Stimulated activated naive CD8-positive, alpha-beta T cell treated with anti-CD3 and anti-CD28 coated beads, Interleukin-15, amount 100 ng/mL, for 72 hours (primary cell): ENCODE data around the gene OSBPL9.

Experiments used
- ATAC-seq: fragments of 150-1000 bp; cut with Tn5 transposase; 2 replicates; pipeline ENCODE4 v1.10.0; 2021; ENCODE audit warnings: mild to moderate bottlenecking, moderate library complexity
- DNase-seq, 2 donors: peaks; one replicate each; pipeline ENCODE4 v3.0.0; 2021 to 2022
- H3K27ac Mint-ChIP-seq, 2 donors: one replicate each; pipeline ENCODE4 v1.8.0; 2022; ENCODE audit warnings: mild to moderate bottlenecking in 2 of 2, mixed read lengths in 2 of 2, moderate library complexity in 2 of 2
- H3K27me3 Mint-ChIP-seq: one replicate; pipeline ENCODE4 v1.8.0; 2022; ENCODE audit warnings: mixed read lengths
- H3K4me1 Mint-ChIP-seq: one replicate; pipeline ENCODE4 v1.8.0; 2022; ENCODE audit warnings: mild to moderate bottlenecking, mixed read lengths
- H3K4me3 Mint-ChIP-seq, 2 donors: one replicate each; pipeline ENCODE4 v1.8.0; 2022; ENCODE audit warnings: mild to moderate bottlenecking in 2 of 2, mixed read lengths in 2 of 2, moderate library complexity in 1 of 2
- H3K9me3 Mint-ChIP-seq, 2 donors: one replicate each; pipeline ENCODE4 v1.8.0; 2022; ENCODE audit warnings: mixed read lengths in 2 of 2

OSBPL9 gene

DNA sequence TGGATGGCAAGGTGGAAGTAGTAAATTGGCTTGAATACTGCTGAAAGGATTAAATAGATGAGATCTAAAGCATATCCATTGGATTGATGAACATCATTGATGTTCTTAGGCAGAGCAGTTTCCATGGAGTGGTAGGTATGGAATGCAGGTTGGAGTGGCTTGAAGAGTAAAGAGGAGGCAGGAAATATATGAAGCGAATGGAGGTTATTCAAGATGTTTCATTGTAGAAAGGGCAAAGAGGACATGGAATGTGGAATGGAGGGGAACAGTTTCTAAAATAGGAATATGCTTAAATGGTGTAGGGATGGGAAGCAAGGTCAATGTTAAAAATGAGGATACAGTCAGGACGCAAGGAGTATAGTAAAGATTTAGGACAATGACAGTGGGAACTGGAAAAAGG, 6.1 kb downstream of the OSBPL9 start:
- no peaks in the 10 kb centered on the region for H3K9me3 Mint-ChIP-seq
- no peak for DNase-seq
- peak overlapping the region in 1 of 2 donors; percentile 40 for H3K27ac Mint-ChIP-seq
- H3K4me1 Mint-ChIP-seq: peaks cover 38% of the 10 kb centered on the region
- no peak overlapping the region for H3K4me3 Mint-ChIP-seq
- H3K27me3 Mint-ChIP-seq: no peaks in the 10 kb centered on the region
- ATAC-seq: no peak

DNA sequence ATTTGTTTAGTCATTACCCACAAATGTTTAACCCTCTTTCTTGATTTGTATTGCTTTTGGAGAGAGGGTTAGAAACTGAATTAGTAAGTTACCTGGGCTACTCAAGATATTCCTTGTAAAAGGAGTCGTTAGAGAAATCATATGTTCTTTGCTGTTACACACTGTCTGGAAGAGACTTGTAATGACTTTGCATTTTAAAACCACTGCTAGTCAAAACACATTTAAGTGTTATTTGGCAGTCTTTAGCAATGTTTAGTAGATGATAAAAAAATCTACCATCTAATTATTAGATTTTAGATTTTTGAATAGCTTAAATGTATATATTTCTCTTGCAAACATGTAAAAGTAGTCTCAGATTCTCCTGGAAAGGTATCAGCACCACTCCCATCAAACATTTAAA, 6.6 kb downstream of the OSBPL9 start:
- Mint-ChIP-seq H3K27me3 (no peaks in the 10 kb centered on the region), H3K27ac (no peak overlapping the region), H3K9me3 (no peaks in the 10 kb centered on the region), H3K4me1 (peaks cover 34% of the 10 kb centered on the region), H3K4me3 (no peak overlapping the region)
- DNase-seq: no peak
- no peak for ATAC-seq

DNA sequence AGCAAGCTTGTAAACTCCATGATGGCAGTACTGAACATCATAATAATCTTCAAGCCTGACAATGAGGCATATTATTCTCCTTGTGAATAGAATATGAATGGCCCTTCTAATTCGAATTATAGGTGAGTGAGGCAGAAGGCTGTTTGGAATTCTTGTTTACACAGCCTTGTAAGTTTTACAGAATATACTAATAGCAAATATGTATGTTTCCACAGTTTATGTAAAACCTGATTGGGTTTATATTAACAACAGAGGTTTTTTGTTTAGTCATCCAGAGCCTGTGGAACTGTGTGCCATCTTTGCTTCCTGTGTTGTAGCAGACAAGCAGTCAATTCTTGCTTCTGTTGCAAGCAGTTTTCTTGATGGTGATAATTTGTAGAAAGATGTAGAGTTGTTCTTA, 8.0 kb downstream of the OSBPL9 start:
- DNase-seq (no peak), ATAC-seq (no peak)
- no peak overlapping the region for H3K27ac Mint-ChIP-seq
- H3K9me3 Mint-ChIP-seq: no peaks in the 10 kb centered on the region
- no peak overlapping the region for H3K4me3 Mint-ChIP-seq
- H3K27me3 Mint-ChIP-seq: no peaks in the 10 kb centered on the region
- peaks cover 38% of the 10 kb centered on the region for H3K4me1 Mint-ChIP-seq

DNA sequence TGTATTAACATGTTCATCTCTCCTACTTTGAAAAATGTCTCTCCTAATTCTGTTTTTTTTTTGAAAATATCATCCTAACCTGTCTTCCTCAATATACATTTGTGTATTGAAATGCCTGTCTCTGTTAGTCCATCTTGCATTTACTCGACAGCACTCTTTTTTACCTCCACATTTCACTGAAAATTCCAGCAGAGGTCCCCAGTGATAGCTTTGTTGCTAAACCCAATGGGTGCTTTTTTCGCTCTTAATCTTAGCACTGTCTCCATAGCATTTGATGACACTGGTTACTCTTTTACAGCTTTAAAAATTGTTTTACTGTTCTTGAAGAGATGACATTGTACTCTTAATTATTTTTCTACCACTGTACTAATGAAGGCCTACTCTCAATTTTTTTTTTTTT, 10.8 kb downstream of the OSBPL9 start:
- H3K27me3 Mint-ChIP-seq: no peaks in the 10 kb centered on the region
- no peak overlapping the region for H3K4me3 Mint-ChIP-seq
- peaks cover 25% of the 10 kb centered on the region for H3K4me1 Mint-ChIP-seq
- no peak for DNase-seq
- no peak overlapping the region for H3K27ac Mint-ChIP-seq
- ATAC-seq: no peak
- H3K9me3 Mint-ChIP-seq: no peaks in the 10 kb centered on the region

DNA sequence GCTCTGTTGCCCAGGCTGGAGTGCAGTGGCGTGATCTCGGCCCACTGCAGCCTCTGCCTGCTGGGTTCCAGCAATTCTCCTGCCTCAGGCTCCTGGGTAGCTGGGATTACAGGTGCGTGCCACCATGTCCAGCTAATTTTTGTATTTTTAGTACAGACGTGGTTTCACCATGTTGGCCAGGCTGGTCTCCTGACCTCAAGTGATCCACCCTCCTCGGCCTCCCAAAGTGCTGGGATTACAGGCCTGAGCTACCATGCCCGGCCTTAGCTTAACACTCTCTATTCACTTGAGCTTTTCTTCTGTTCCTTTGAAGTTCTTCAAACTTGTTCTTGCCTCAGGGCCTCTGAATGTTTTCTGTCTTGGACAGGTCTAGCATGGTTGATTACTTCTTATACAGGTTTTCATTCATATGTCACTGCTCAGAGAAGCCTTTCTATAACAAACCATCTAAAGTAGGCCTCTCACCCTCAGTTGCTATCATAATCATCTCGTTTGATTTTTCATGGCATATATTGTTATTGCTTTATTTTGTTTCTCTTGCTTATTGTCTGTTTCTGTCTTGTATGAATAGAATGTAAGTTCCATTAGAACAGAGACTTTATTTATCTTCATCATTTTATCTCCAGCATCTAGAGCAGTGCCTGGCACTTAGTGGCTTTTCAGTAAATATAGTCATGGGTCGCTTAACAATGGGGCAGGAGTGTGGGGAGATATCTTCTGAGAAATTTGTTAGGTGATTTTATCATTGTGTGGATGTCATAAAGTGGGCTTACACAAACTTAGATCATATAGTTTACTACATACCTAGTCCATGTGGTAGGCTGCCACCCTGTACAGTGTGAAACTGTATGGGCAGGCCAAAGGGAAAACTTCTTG, 12.1 kb downstream of the OSBPL9 start:
- no peaks in the 10 kb centered on the region for H3K27me3 Mint-ChIP-seq
- H3K9me3 Mint-ChIP-seq: no peaks in the 10 kb centered on the region
- no peak for ATAC-seq
- no peak overlapping the region for H3K4me3 Mint-ChIP-seq
- peaks cover 19% of the 10 kb centered on the region for H3K4me1 Mint-ChIP-seq
- no peak for DNase-seq
- no peak overlapping the region for H3K27ac Mint-ChIP-seq

DNA sequence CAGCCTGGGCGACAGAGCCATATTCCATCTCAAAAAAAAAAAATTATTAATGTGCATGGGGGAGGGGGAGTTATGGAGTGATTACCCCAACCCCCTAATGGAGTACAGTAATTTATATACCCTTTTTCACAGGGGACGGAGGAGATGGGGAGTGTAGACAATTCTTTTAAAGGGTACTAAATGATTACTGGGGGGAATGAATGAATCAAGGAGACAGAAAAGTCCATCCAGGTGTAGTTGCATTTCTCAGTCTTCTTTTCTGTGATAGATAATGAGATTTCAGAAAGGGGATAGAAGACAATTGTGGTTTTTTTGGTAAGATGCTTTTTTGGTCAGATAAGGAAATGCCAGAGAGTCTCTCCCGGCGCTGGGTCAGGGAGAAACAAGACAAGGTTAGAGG, 13.0 kb downstream of the OSBPL9 start:
- no peak for DNase-seq
- Mint-ChIP-seq H3K27ac (no peak overlapping the region), H3K4me3 (no peak overlapping the region), H3K4me1 (peaks cover 29% of the 10 kb centered on the region), H3K27me3 (no peaks in the 10 kb centered on the region), H3K9me3 (no peaks in the 10 kb centered on the region)
- no peak for ATAC-seq

DNA sequence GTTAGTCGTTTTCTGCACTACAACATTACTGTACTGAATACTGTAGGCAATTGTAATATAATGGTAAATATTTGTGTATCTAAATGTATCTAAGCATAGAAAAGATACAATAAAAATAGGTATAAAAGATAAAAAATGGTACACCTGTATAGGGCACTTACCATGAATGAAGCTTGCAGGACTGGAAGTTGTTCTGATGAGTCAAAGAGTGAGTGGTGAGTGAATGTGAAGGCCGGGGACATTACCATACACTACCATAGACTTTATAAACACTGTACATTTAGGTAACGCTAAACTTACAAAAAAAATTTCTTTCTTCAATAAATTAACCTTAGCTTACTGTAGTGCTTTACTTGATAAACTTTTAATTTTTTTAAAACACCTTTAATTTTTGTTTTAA, 13.5 kb downstream of the OSBPL9 start:
- H3K27me3 Mint-ChIP-seq: no peaks in the 10 kb centered on the region
- ATAC-seq: no peak

DNA sequence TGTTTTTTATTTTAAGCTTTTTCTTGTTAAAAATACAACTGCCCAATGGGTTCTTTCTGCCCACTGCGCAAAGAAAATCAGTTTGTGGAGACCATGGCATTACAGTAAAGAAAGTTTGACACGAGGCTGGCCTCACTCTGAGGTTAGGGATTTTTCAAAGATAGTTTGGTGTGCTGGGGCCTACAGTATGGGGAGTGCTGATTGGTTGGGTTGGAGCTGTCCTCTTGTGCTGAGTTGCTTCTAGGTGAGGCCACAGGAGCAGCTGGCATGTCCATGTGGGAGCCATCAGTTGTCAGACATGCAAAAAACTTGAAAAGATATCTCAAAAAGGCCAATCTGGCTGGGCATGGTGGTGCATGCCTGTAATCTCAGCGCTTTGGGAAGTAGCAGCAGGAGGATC, 14.0 kb downstream of the OSBPL9 start:
- Mint-ChIP-seq H3K27me3 (no peaks in the 10 kb centered on the region), H3K4me3 (no peak overlapping the region), H3K9me3 (no peaks in the 10 kb centered on the region), H3K27ac (no peak overlapping the region), H3K4me1 (peaks cover 31% of the 10 kb centered on the region)
- no peak for DNase-seq
- ATAC-seq: no peak

More for the DNA sequence above, 13.5 kb downstream of the OSBPL9 start:
- Mint-ChIP-seq H3K9me3 (no peaks in the 10 kb centered on the region), H3K4me3 (no peak overlapping the region), H3K27ac (no peak overlapping the region), H3K4me1 (peaks cover 31% of the 10 kb centered on the region)
- no peak for DNase-seq

DNA sequence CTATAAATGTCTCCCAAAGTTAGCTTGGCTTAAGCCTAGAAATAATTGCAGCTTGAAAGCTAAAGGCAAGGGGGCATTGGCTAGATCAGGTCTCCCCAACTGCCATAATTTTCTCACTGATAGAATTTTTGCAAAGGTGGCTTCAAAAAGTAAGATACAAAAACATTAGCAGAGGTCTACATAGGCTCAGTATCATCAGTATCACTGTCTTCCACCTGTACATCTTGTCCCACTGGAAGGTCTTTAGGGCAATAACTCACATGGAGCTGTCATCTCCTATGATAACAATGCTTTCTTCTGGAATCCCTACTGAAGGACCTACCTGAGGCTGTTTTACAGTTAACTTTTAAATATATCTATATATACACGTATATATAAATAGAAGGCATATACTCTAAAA, 14.9 kb downstream of the OSBPL9 start:
- Mint-ChIP-seq H3K9me3 (no peaks in the 10 kb centered on the region), H3K4me3 (no peak overlapping the region), H3K27me3 (no peaks in the 10 kb centered on the region), H3K4me1 (peaks cover 31% of the 10 kb centered on the region), H3K27ac (no peak overlapping the region)
- DNase-seq: no peak
- no peak for ATAC-seq

DNA sequence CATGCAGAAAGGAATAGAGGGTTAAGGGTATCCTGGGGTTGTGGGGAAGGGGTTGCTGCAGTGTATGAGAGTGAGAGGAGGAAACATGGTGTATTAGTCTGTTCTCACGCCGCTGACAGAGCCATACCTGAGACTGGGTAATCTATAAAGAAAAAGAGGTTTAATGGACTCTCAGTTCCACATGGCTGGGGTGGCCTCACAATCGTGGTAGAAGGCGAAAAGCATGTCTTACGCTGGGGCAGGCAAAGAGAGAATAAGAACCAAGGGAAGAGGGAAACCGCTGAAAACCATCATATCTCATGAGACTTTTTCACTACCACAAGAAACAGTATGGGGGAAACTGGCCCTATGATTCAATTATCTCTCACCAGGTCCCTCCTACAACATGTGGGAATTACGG, 17.7 kb downstream of the OSBPL9 start:
- DNase-seq: no peak
- no peak overlapping the region for H3K4me3 Mint-ChIP-seq
- peak overlapping the region in 1 of 2 donors; percentile 30 for H3K27ac Mint-ChIP-seq
- no peaks in the 10 kb centered on the region for H3K27me3 Mint-ChIP-seq
- no peak for ATAC-seq
- H3K9me3 Mint-ChIP-seq: no peaks in the 10 kb centered on the region
- H3K4me1 Mint-ChIP-seq: peaks cover 18% of the 10 kb centered on the region

DNA sequence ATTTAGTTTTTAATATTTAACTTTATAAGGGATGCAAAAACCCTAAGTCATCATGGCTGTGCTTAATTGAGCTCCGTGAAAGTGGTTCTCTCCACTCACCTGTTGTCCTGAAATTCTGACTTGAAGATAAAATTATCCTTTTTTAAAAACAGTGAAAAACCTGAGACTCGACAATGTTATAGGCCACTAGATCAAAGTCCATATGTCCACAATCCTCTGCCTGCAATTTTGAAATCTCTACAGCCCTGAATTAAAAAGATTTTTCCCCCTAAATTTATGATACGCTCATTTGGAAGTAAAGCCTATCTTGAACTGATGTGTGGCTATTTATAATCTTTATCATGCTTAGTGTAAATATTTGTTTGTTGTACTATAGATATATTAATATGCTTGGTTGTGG, 18.7 kb downstream of the OSBPL9 start:
- H3K4me1 Mint-ChIP-seq: peaks cover 11% of the 10 kb centered on the region
- H3K9me3 Mint-ChIP-seq: no peaks in the 10 kb centered on the region
- no peak overlapping the region for H3K4me3 Mint-ChIP-seq
- no peak overlapping the region for H3K27ac Mint-ChIP-seq
- DNase-seq: no peak
- H3K27me3 Mint-ChIP-seq: no peaks in the 10 kb centered on the region
- no peak for ATAC-seq

DNA sequence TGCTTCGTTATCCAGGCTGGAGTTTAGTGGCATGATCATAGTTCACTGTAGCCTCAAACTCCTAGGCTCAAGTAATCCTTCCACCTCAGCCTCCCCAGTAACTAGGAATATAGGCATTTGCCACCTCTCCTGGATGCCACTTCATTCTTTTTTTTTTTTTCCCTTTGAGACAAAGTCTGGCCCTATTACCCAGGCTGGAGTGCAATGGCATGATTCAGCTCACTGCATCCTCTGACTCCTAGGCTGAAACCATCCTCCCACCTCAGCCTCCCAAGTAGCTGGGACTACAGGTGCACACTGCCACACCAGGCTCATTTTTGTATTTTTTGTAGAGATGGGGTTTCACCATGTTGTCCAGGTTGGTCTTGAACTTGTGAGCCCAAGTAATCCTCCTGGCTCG, 19.3 kb downstream of the OSBPL9 start:
- no peak overlapping the region for H3K27ac Mint-ChIP-seq
- H3K27me3 Mint-ChIP-seq: no peaks in the 10 kb centered on the region
- peaks cover 11% of the 10 kb centered on the region for H3K4me1 Mint-ChIP-seq
- no peak overlapping the region for H3K4me3 Mint-ChIP-seq
- H3K9me3 Mint-ChIP-seq: no peaks in the 10 kb centered on the region
- DNase-seq: no peak
- no peak for ATAC-seq

DNA sequence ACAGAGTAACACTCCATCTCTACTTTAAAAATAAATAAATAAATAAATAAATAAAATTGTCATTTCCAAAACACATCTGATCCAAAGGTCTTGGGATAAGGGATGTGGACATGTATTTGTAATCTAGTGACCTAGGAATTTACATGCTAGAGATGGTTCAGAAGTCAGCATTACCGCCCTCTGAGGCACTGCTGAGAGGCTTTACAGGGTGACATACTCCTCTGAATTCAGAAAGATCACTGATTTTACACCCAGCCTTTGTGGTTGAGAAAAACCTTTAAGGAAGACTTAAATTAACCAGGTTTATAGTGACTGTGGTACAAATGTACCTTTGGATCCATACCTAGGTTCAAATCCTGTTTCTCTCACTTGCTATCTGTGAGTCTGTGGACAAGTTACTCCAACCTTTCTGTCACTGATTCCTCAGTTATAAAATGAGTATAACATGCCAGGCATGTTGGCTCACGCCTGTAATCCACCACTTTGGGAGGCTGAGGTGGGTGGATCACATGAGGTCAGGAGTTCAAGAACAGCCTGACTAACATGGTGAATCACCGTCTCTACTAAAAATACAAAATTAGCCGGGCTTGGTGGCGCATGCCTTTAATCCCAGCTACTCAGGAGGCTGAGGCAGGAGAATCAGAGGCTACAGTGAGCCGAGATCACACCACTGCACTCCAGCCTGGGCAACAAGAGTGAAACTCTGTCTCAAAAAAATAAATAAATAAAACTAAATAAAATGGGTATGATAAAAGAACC, 20.1 kb downstream of the OSBPL9 start:
- Mint-ChIP-seq H3K27ac (no peak overlapping the region), H3K27me3 (no peaks in the 10 kb centered on the region), H3K4me1 (peaks cover 11% of the 10 kb centered on the region), H3K9me3 (no peaks in the 10 kb centered on the region), H3K4me3 (no peak overlapping the region)
- ATAC-seq (no peak), DNase-seq (no peak)

DNA sequence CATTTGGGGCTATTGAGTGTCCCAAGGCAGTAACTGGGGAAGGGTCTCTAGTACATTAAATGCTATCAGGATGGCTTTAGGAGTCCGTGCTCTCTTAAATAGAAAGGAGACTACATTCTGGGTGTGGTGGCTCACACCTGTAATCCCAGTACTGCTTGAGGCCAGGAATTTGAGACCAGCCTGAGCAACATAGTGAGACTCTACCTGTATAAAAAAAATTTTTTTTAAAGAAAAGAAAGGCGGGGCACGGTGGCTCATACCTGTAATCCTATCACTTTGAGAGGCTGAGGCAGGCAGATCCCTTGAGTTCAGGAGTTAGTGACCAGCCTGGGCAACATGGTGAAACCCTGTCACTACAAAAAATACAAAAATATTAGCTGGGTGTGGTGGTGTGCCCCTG, 21.5 kb downstream of the OSBPL9 start:
- no peak for DNase-seq
- no peaks in the 10 kb centered on the region for H3K9me3 Mint-ChIP-seq
- H3K4me1 Mint-ChIP-seq: peaks cover 11% of the 10 kb centered on the region
- no peaks in the 10 kb centered on the region for H3K27me3 Mint-ChIP-seq
- no peak overlapping the region for H3K4me3 Mint-ChIP-seq
- no peak overlapping the region for H3K27ac Mint-ChIP-seq
- no peak for ATAC-seq

DNA sequence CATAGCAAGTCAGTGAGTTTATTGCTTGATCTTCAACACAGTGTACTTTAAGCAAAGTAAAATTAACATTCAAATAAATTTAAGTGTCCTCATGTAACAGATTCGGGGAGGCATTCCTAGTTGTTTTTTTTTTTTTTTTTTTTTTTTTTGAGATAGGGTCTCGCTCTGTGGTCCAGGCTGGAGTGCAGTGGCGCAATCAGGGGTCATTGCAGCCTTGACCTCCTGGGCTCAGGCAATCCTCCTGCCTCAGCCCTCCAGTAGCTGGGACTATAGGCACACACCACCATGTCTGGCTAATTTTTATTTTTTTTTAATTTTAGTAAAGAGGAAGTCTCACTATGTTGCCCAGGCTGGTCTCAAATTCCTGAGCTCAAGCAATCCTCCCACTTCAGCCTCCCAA, 22.8 kb downstream of the OSBPL9 start:
- H3K27me3 Mint-ChIP-seq: no peaks in the 10 kb centered on the region
- no peak for DNase-seq
- no peak for ATAC-seq
- H3K9me3 Mint-ChIP-seq: no peaks in the 10 kb centered on the region
- H3K4me3 Mint-ChIP-seq: no peak overlapping the region
- H3K4me1 Mint-ChIP-seq: peaks cover 4% of the 10 kb centered on the region
- no peak overlapping the region for H3K27ac Mint-ChIP-seq

DNA sequence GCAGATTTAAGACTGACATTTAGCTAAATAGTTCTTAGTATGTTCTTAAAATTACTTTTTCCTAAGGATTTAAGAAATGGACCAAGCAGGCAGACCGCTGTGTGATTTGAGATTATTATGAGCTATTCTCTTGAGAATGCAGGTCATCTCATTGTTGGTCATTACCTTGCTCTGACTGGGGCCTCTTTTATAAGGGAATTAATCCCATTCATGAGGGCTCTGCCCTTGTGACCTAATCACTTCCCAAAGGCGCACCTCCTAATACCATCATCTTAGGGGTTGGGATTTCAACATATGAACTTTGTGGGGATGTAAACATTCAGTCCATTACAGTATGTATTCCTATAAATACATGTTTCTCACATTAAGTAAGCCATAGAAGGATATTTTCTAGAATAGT, 24.2 kb downstream of the OSBPL9 start:
- H3K27ac Mint-ChIP-seq: no peak overlapping the region
- ATAC-seq: no peak

More for the DNA sequence above, 24.2 kb downstream of the OSBPL9 start:
- H3K27me3 Mint-ChIP-seq: no peaks in the 10 kb centered on the region
- H3K4me1 Mint-ChIP-seq: no peaks in the 10 kb centered on the region
- DNase-seq: no peak
- H3K9me3 Mint-ChIP-seq: no peaks in the 10 kb centered on the region
- no peak overlapping the region for H3K4me3 Mint-ChIP-seq
